ENCODE measurements around the gene USH1C. TPM values are rescaled to one million over a fixed set of nuclear protein-coding genes. Genes with fewer than 3 reads are reported as not detected.

The USH1C gene
- total RNA-seq, 2 experiments from 2014 or later: not detected

- Mint-ChIP-seq H3K27ac (no peak overlapping the region), H3K9me3 (no peaks in the 10 kb centered on the region)
- DNase-seq: no peak
Observed at GRCh38 chr11:17490232-17490631, 54.0 kb downstream of the USH1C start.

GRCh38 chr11:17489751-17490150 is 54.5 kb downstream of the USH1C start:
- DNase-seq (no peak), ATAC-seq (no peak)
- Mint-ChIP-seq H3K27me3 (peaks cover 5% of the 10 kb centered on the region), H3K9me3 (no peaks in the 10 kb centered on the region), H3K27ac (no peak overlapping the region), H3K36me3 (ENCODE audit: low read depth) (no peaks in the 10 kb centered on the region), H3K4me3 (no peak overlapping the region), H3K4me1 (ENCODE audit: low read depth) (no peaks in the 10 kb centered on the region)
- intact Hi-C loops (cut with micrococcal nuclease): no loop called here
- ChIA-PET CTCF (no interaction called here), POLR2A (no interaction called here)
- no peak for TF ChIP-seq CTCF (IDR thresholded peaks at IDR 0.05)

More at GRCh38 chr11:17490232-17490631, 54.0 kb downstream of the USH1C start:
- Mint-ChIP-seq H3K27me3 (peaks cover 5% of the 10 kb centered on the region), H3K4me1 (ENCODE audit: low read depth) (no peaks in the 10 kb centered on the region), H3K4me3 (no peak overlapping the region), H3K36me3 (ENCODE audit: low read depth) (no peaks in the 10 kb centered on the region)
- intact Hi-C loops (cut with micrococcal nuclease): no loop called here
- ChIA-PET CTCF (no interaction called here), POLR2A (no interaction called here)
- TF ChIP-seq CTCF (IDR thresholded peaks at IDR 0.05): no peak
- no peak for ATAC-seq

GRCh38 chr11:17488563-17488962 is 55.7 kb downstream of the USH1C start:
- ATAC-seq: no peak
- H3K27me3 Mint-ChIP-seq: peaks cover 9% of the 10 kb centered on the region
- no peak for DNase-seq
- H3K36me3 Mint-ChIP-seq (ENCODE audit: low read depth): no peaks in the 10 kb centered on the region
- H3K4me3 Mint-ChIP-seq: no peak overlapping the region
- intact Hi-C loops (cut with micrococcal nuclease): no loop called here
- peaks cover 1% of the 10 kb centered on the region for H3K9me3 Mint-ChIP-seq
- TF ChIP-seq CTCF (IDR thresholded peaks at IDR 0.05): no peak
- H3K4me1 Mint-ChIP-seq (ENCODE audit: low read depth): no peaks in the 10 kb centered on the region
- ChIA-PET POLR2A (no interaction called here), CTCF (no interaction called here)
- H3K27ac Mint-ChIP-seq: no peak overlapping the region

- Mint-ChIP-seq H3K4me1 (ENCODE audit: low read depth) (no peaks in the 10 kb centered on the region), H3K9me3 (peaks cover 1% of the 10 kb centered on the region), H3K4me3 (no peak overlapping the region), H3K27me3 (peaks cover 10% of the 10 kb centered on the region), H3K27ac (no peak overlapping the region), H3K36me3 (ENCODE audit: low read depth) (no peaks in the 10 kb centered on the region)
- intact Hi-C loops (cut with micrococcal nuclease): no loop called here
- CTCF ChIA-PET: interaction anchor here (1.0 kb wide), 1 partner anchor 17 kb away, joined by 3 read pairs; no protein-coding TSS in a partner anchor
- DNase-seq (no peak), ATAC-seq (no peak)
- no peak for TF ChIP-seq CTCF (IDR thresholded peaks at IDR 0.05)
- POLR2A ChIA-PET: no interaction called here
Observed at GRCh38 chr11:17486646-17487045, 57.6 kb downstream of the USH1C start.

GRCh38 chr11:17483505-17483904 is 60.7 kb downstream of the USH1C start:
- Mint-ChIP-seq H3K36me3 (ENCODE audit: low read depth) (no peaks in the 10 kb centered on the region), H3K27ac (no peak overlapping the region), H3K9me3 (peaks cover 1% of the 10 kb centered on the region), H3K4me1 (ENCODE audit: low read depth) (no peaks in the 10 kb centered on the region), H3K4me3 (no peak overlapping the region), H3K27me3 (peaks cover 20% of the 10 kb centered on the region)
- ATAC-seq (no peak), DNase-seq (no peak)
- CTCF ChIA-PET: no interaction called here
- no peak for TF ChIP-seq CTCF (IDR thresholded peaks at IDR 0.05)
- POLR2A ChIA-PET: no interaction called here
- intact Hi-C loops (cut with micrococcal nuclease): no loop called here

All from activated CD8-positive, alpha-beta T cell treated with anti-CD3 and anti-CD28 coated beads for 36 hours (primary cell).